Right lobe of liver (tissue), 4 donors: ENCODE data around the gene ITPR1.

Experiments used
- CTCF ChIP-seq, 4 donors: fragments of 200-600 bp in 3 of 4; fragments of 450-650 bp in 1 of 4; IDR thresholded peaks; one replicate each; pipeline versions ENCODE4 v1.5.1 to v1.8.0; 2016 to 2022; ENCODE audit warnings: antibody characterized with exemption in 4 of 4, mild to moderate bottlenecking in 2 of 4
- POLR2A ChIP-seq: fragments of 450-650 bp; IDR thresholded peaks from one replicate; pipeline ENCODE4 v1.6.1; 2017; ENCODE audit warnings: antibody characterized with exemption, mild to moderate bottlenecking
- donor health status: DM: no; HTN: no; CAD: no.
- donor health status: DM: no; HTN: no; CAD: no.
- donor health status: DM: no; HTN: yes; CAD: no.

GRCh38 chr3:4506559-4507023 is 13.4 kb downstream of the ITPR1 start:
- no peak for TF ChIP-seq CTCF (IDR thresholded peaks at IDR 0.05)
- no peak for TF ChIP-seq POLR2A
